ENCODE data around the gene ZCCHC24. TPM values are rescaled to one million over a fixed set of nuclear protein-coding genes. Genes with fewer than 3 reads are reported as not detected.

ZCCHC24 gene
- total and polyA plus RNA-seq, 4 donors = 7.8 to 23.9 (median 14.8) TPM

DNA sequence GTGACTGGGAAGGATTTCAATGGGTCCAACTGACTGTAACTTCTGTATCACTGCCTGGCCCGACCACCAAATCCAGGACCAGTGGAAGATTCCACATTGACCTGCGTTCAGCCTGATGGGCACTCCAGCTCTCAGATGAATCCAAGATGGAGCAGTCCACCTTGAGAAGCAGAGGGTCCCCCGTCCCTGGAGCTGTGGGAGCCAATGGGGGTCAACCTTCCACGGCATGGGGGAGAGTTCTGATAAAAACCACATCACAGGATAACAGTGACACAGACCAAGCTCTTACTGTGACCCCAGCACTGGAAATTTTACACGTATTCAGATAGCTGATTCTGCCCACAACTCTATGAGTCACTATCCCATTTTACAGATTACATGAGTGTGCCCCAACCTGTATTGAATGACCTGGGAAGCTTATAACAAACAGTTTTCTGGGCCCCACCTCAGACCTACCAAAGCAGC lies 11.2 kb downstream of the ZCCHC24 start:
- Histone ChIP-seq H3K4me3 (ENCODE audit: low read depth in 1 of 3, low read length in 3 of 3) (no peak overlapping the region), H3K9me3 (ENCODE audit: control insufficient read depth in 4 of 4, low read length in 3 of 4) (no peaks in the 10 kb centered on the region), H3K9ac (ENCODE audit: low read depth in 1 of 2, low read length in 2 of 2) (no peak overlapping the region), H3K4me1 (ENCODE audit: control insufficient read depth in 4 of 4, insufficient read depth in 4 of 4, low read length in 3 of 4) (peaks cover 4 to 41% (median 20%) of the 10 kb centered on the region in 4 donors), H3K36me3 (ENCODE audit: control insufficient read depth in 4 of 4, insufficient read depth in 3 of 4, low read depth in 1 of 4, low read length in 3 of 4) (peaks cover 1 to 28% (median 15%) of the 10 kb centered on the region in 4 donors), H3K27me3 (ENCODE audit: control insufficient read depth in 4 of 4, insufficient read depth in 4 of 4, low read length in 3 of 4) (no peaks in the 10 kb centered on the region), H3K27ac (ENCODE audit: low read depth in 1 of 2, low read length in 2 of 2) (peak overlapping the region; percentile 36 to 39)
- WGBS = 83% methylated on average over 5 of the region's 5 CpGs
- TF ChIP-seq RXRA (IDR thresholded peaks at IDR 0.05) (no peak), HNF4A (conservative IDR thresholded peaks at IDR 0.05) (no peak), NR2F2 (IDR thresholded peaks at IDR 0.05) (no peak), GABPA (IDR thresholded peaks at IDR 0.05 in 1 of 2, conservative IDR thresholded peaks at IDR 0.05 in 1 of 2) (no peak), RAD21 (IDR thresholded peaks at IDR 0.05) (no peak), JUND (IDR thresholded peaks at IDR 0.05) (no peak), EGR1 (IDR thresholded peaks at IDR 0.05; ENCODE audit: low read depth in 2 of 2) (no peak), SP1 (IDR thresholded peaks at IDR 0.05) (no peak), YY1 (IDR thresholded peaks at IDR 0.05) (no peak), FOXA1 (IDR thresholded peaks at IDR 0.05) (no peak), TAF1 (conservative IDR thresholded peaks at IDR 0.05) (no peak), FOXA2 (IDR thresholded peaks at IDR 0.05) (no peak)
- TF ChIP-seq, protein P1, sequence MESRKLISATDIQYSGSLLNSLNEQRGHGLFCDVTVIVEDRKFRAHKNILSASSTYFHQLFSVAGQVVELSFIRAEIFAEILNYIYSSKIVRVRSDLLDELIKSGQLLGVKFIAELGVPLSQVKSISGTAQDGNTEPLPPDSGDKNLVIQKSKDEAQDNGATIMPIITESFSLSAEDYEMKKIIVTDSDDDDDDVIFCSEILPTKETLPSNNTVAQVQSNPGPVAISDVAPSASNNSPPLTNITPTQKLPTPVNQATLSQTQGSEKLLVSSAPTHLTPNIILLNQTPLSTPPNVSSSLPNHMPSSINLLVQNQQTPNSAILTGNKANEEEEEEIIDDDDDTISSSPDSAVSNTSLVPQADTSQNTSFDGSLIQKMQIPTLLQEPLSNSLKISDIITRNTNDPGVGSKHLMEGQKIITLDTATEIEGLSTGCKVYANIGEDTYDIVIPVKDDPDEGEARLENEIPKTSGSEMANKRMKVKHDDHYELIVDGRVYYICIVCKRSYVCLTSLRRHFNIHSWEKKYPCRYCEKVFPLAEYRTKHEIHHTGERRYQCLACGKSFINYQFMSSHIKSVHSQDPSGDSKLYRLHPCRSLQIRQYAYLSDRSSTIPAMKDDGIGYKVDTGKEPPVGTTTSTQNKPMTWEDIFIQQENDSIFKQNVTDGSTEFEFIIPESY (IDR thresholded peaks at IDR 0.05) = no peak
- TF ChIP-seq, protein P2, sequence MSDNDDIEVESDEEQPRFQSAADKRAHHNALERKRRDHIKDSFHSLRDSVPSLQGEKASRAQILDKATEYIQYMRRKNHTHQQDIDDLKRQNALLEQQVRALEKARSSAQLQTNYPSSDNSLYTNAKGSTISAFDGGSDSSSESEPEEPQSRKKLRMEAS (IDR thresholded peaks at IDR 0.05) = no peak
- TF ChIP-seq, protein P3, sequence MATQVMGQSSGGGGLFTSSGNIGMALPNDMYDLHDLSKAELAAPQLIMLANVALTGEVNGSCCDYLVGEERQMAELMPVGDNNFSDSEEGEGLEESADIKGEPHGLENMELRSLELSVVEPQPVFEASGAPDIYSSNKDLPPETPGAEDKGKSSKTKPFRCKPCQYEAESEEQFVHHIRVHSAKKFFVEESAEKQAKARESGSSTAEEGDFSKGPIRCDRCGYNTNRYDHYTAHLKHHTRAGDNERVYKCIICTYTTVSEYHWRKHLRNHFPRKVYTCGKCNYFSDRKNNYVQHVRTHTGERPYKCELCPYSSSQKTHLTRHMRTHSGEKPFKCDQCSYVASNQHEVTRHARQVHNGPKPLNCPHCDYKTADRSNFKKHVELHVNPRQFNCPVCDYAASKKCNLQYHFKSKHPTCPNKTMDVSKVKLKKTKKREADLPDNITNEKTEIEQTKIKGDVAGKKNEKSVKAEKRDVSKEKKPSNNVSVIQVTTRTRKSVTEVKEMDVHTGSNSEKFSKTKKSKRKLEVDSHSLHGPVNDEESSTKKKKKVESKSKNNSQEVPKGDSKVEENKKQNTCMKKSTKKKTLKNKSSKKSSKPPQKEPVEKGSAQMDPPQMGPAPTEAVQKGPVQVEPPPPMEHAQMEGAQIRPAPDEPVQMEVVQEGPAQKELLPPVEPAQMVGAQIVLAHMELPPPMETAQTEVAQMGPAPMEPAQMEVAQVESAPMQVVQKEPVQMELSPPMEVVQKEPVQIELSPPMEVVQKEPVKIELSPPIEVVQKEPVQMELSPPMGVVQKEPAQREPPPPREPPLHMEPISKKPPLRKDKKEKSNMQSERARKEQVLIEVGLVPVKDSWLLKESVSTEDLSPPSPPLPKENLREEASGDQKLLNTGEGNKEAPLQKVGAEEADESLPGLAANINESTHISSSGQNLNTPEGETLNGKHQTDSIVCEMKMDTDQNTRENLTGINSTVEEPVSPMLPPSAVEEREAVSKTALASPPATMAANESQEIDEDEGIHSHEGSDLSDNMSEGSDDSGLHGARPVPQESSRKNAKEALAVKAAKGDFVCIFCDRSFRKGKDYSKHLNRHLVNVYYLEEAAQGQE (IDR thresholded peaks at IDR 0.05) = no peak
- no peak for DNase-seq (ENCODE audit: low spot score)

DNA sequence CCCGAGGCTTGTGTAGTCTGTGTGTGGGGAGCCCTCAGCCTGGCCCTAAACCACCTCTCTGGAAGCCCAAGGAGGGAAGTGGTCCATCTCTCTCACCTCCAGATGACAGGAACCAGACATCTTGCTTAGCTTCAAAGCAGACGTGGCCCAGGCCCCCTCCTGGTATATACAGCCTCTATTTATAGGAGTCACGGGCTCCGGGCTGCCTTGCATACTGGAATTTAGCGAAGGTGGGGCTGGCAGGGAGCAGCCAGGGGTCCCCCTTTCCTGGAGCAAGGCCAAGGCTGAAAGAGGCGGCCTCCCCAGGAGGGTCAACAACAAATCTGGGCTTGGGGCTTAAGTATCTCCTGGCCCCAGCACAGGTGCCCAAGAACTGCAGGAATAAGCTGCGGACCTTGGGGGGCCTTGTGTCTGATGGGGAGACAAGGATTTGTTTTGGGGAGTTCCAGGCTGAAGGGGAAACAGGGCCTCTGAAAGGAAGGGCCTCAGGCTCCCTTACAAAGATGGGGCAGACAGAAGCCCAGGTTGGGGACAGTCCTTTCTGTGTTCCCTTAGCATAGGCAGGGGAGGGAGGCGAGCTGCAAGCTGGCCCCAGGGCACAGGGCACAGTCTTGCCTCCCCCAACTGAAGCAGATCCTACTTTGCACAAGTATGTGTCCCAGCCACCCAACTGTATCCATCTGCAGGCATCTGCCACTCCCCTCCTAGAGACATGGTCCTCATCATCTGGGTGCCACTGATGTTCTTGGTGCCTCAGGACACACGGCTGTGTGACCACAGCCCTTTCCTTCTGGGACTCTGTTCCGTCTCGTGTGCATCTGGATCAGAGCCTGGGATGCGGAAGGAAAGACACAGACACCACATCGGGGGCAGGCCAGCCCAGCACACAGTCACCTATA lies 11.9 kb downstream of the ZCCHC24 start:
- no peaks in the 10 kb centered on the region for H3K9me3 ChIP-seq (ENCODE audit: control insufficient read depth in 4 of 4, low read length in 3 of 4)
- H3K27me3 ChIP-seq (ENCODE audit: control insufficient read depth in 4 of 4, insufficient read depth in 4 of 4, low read length in 3 of 4) = no peaks in the 10 kb centered on the region
- no peak for DNase-seq (ENCODE audit: low spot score)
- no peak overlapping the region for H3K9ac ChIP-seq (ENCODE audit: low read depth in 1 of 2, low read length in 2 of 2)
- peaks cover 2 to 34% (median 14%) of the 10 kb centered on the region in 4 donors for H3K4me1 ChIP-seq (ENCODE audit: control insufficient read depth in 4 of 4, insufficient read depth in 4 of 4, low read length in 3 of 4)
- 89% methylated on average over 13 of the region's 13 CpGs for WGBS
- peaks cover 1 to 28% (median 16%) of the 10 kb centered on the region in 4 donors for H3K36me3 ChIP-seq (ENCODE audit: control insufficient read depth in 4 of 4, insufficient read depth in 3 of 4, low read depth in 1 of 4, low read length in 3 of 4)
- H3K27ac ChIP-seq (ENCODE audit: low read depth in 1 of 2, low read length in 2 of 2) = peak overlapping the region in 1 of 2 donors; percentile 36
- H3K4me3 ChIP-seq (ENCODE audit: low read depth in 1 of 3, low read length in 3 of 3) = no peak overlapping the region
- TF ChIP-seq YY1 (IDR thresholded peaks at IDR 0.05) (no peak), NR2F2 (IDR thresholded peaks at IDR 0.05) (no peak), GABPA (IDR thresholded peaks at IDR 0.05 in 1 of 2, conservative IDR thresholded peaks at IDR 0.05 in 1 of 2) (no peak), RXRA (IDR thresholded peaks at IDR 0.05) (no peak), JUND (IDR thresholded peaks at IDR 0.05) (no peak), TAF1 (conservative IDR thresholded peaks at IDR 0.05) (no peak), RAD21 (IDR thresholded peaks at IDR 0.05) (no peak), HNF4G (IDR thresholded peaks at IDR 0.05) (no peak), FOXA2 (IDR thresholded peaks at IDR 0.05) (no peak)
- TF ChIP-seq, protein P2 (IDR thresholded peaks at IDR 0.05) = no peak
- TF ChIP-seq, protein P4, sequence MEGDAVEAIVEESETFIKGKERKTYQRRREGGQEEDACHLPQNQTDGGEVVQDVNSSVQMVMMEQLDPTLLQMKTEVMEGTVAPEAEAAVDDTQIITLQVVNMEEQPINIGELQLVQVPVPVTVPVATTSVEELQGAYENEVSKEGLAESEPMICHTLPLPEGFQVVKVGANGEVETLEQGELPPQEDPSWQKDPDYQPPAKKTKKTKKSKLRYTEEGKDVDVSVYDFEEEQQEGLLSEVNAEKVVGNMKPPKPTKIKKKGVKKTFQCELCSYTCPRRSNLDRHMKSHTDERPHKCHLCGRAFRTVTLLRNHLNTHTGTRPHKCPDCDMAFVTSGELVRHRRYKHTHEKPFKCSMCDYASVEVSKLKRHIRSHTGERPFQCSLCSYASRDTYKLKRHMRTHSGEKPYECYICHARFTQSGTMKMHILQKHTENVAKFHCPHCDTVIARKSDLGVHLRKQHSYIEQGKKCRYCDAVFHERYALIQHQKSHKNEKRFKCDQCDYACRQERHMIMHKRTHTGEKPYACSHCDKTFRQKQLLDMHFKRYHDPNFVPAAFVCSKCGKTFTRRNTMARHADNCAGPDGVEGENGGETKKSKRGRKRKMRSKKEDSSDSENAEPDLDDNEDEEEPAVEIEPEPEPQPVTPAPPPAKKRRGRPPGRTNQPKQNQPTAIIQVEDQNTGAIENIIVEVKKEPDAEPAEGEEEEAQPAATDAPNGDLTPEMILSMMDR (IDR thresholded peaks at IDR 0.05; ENCODE audit: low read depth, low read length, missing input control) = no peak
- TF ChIP-seq, protein P5, sequence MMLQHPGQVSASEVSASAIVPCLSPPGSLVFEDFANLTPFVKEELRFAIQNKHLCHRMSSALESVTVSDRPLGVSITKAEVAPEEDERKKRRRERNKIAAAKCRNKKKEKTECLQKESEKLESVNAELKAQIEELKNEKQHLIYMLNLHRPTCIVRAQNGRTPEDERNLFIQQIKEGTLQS (IDR thresholded peaks at IDR 0.05) = no peak
- TF ChIP-seq, protein P3 (IDR thresholded peaks at IDR 0.05) = no peak

Measured in liver (tissue), 9 donors.